Neural cell (in vitro differentiated cells): ENCODE measurements around the gene CRYM.

Experiments
- EP300 ChIP-seq: fragments of 450-650 bp; conservative IDR thresholded peaks from 2 replicates; pipeline ENCODE4 v1.6.1; 2014; ENCODE audit warnings: antibody characterized with exemption, mild to moderate bottlenecking, moderate library complexity; ENCODE audit not compliant: poor library complexity, severe bottlenecking
- EZH2 ChIP-seq: fragments of 200-600, 300-800 bp; shearing (Covaris generic), sonication (generic); IDR thresholded peaks from 2 replicates; pipeline ENCODE4 v1.6.1; 2014; ENCODE audit warnings: antibody characterized with exemption, low read length, borderline replicate concordance, mild to moderate bottlenecking; ENCODE audit not compliant: insufficient read depth, poor library complexity, severe bottlenecking
- POLR2AphosphoS5 ChIP-seq: IDR thresholded peaks from 2 replicates; pipeline ENCODE4 v1.6.1; 2012
- TAF1 ChIP-seq: IDR thresholded peaks from 2 replicates; pipeline ENCODE4 v1.6.1; 2012; ENCODE audit warnings: low read depth
- TF ChIP-seq, protein P1 (sequence below): fragments of 450-650 bp; IDR thresholded peaks from 2 replicates; pipeline ENCODE4 v1.5.1; 2014; ENCODE audit warnings: antibody characterized with exemption, mild to moderate bottlenecking, moderate library complexity; ENCODE audit not compliant: poor library complexity, severe bottlenecking

DNA sequence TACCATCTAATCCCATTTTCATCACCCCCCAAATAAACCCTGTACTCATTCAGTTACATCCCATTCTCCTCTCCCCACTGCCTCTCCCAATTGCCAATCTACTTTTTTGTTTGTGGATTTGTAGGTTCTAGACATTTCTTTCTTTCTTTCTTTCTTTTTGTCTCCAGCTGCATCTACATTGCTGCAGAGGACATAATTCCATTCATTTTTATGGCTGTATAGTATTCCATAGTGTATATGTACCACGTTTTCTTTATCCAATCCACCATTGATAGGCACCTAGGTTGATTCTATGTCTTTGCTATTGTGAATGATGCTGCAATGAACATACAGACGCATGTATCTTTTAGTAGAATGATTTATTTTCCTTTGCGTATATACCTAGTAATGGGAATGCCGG lies 6.3 kb upstream of the CRYM start:
- TF ChIP-seq, protein P1, sequence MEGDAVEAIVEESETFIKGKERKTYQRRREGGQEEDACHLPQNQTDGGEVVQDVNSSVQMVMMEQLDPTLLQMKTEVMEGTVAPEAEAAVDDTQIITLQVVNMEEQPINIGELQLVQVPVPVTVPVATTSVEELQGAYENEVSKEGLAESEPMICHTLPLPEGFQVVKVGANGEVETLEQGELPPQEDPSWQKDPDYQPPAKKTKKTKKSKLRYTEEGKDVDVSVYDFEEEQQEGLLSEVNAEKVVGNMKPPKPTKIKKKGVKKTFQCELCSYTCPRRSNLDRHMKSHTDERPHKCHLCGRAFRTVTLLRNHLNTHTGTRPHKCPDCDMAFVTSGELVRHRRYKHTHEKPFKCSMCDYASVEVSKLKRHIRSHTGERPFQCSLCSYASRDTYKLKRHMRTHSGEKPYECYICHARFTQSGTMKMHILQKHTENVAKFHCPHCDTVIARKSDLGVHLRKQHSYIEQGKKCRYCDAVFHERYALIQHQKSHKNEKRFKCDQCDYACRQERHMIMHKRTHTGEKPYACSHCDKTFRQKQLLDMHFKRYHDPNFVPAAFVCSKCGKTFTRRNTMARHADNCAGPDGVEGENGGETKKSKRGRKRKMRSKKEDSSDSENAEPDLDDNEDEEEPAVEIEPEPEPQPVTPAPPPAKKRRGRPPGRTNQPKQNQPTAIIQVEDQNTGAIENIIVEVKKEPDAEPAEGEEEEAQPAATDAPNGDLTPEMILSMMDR = no peak
- TF ChIP-seq POLR2AphosphoS5 (no peak), EP300 (no peak), EZH2 (no peak), TAF1 (no peak)
